Keratinocyte (primary cell): Measurements from ENCODE around the gene SSR1. TPM values are rescaled to one million over a fixed set of nuclear protein-coding genes. Genes with fewer than 3 reads are reported as not detected.

Source experiments
- DNase-seq: peaks from one replicate; pipeline ENCODE4 v3.0.0-alpha.2; 2011; ENCODE audit warnings: low read depth, missing footprints, low spot score
- FAIRE-seq: peaks from 2 replicates; lab custom pipeline; 2011; peaks lifted over from hg19 to GRCh38; lab: Jason Lieb, UNC
- H2AFZ ChIP-seq: 2 replicates; pipeline ENCODE4 v1.6.0; 2012; ENCODE audit warnings: low read length, control low read depth, inconsistent platforms; ENCODE audit not compliant: control insufficient read depth
- H3K27ac ChIP-seq: 2 replicates; pipeline ENCODE4 v1.5.1; 2011; ENCODE audit warnings: low read length; ENCODE audit not compliant: control insufficient read depth, insufficient read depth
- H3K27me3 ChIP-seq: 3 replicates; pipeline ENCODE4 v1.6.0; 2011; ENCODE audit warnings: low read length; ENCODE audit not compliant: control insufficient read depth, insufficient read depth; ENCODE audit errors: extremely low read depth
- H3K36me3 ChIP-seq, 2 experiments: 2 replicates in 1 of 2; 3 replicates in 1 of 2; pipeline ENCODE4 v1.5.1; 2011; ENCODE audit warnings: low read length in 2 of 2, mild to moderate bottlenecking in 1 of 2; ENCODE audit not compliant: control insufficient read depth in 2 of 2, insufficient read depth in 2 of 2; ENCODE audit errors: extremely low read depth in 1 of 2
- H3K4me1 ChIP-seq: 3 replicates; pipeline ENCODE4 v1.5.1; 2011; ENCODE audit warnings: low read length; ENCODE audit not compliant: control insufficient read depth, insufficient read depth; ENCODE audit errors: extremely low read depth
- H3K4me2 ChIP-seq: 3 replicates; pipeline ENCODE4 v1.6.0; 2011; ENCODE audit warnings: low read depth, low read length; ENCODE audit not compliant: control insufficient read depth, insufficient read depth; ENCODE audit errors: extremely low read depth
- H3K4me3 ChIP-seq, 3 experiments: fragments of 200-600 bp in 1 of 3; sonication (generic) in 1 of 3; 2 replicates in 2 of 3; 3 replicates in 1 of 3; pipeline ENCODE4 v1.5.1; 2011 to 2016; ENCODE audit warnings: low read length in 3 of 3, mild to moderate bottlenecking in 3 of 3, control low read depth in 2 of 3, inconsistent platforms in 1 of 3, low read depth in 1 of 3, mixed read lengths in 1 of 3, mixed run types in 1 of 3, moderate library complexity in 1 of 3; ENCODE audit not compliant: control insufficient read depth in 2 of 3, insufficient read depth in 2 of 3; ENCODE audit errors: extremely low read depth in 1 of 3
- H3K79me2 ChIP-seq: 2 replicates; pipeline ENCODE4 v1.6.0; 2012; ENCODE audit warnings: low read length; ENCODE audit not compliant: control insufficient read depth, insufficient read depth
- H3K9ac ChIP-seq: 3 replicates; pipeline ENCODE4 v1.6.0; 2011; ENCODE audit warnings: low read length; ENCODE audit not compliant: control insufficient read depth, insufficient read depth; ENCODE audit errors: extremely low read depth
- H3K9me1 ChIP-seq: 3 replicates; pipeline ENCODE4 v1.6.0; 2011; ENCODE audit warnings: low read length; ENCODE audit not compliant: control insufficient read depth, insufficient read depth; ENCODE audit errors: extremely low read depth
- H3K9me3 ChIP-seq: 2 replicates; pipeline ENCODE4 v1.5.1; 2012; ENCODE audit warnings: low read depth, low read length; ENCODE audit not compliant: control insufficient read depth
- H4K20me1 ChIP-seq: 3 replicates; pipeline ENCODE4 v1.6.0; 2011; ENCODE audit warnings: low read length; ENCODE audit not compliant: control insufficient read depth, insufficient read depth; ENCODE audit errors: extremely low read depth
- EZH2 ChIP-seq: IDR thresholded peaks from one replicate; pipeline ENCODE4 v1.6.1; 2012; ENCODE audit warnings: inconsistent platforms, mild to moderate bottlenecking, low read length, moderate library complexity
- dilution Hi-C: fragments of 300-500 bp; cut with MboI; formaldehyde crosslinking; loops from one replicate; pipeline ENCODE4 v1.7.0; 2020; ENCODE audit warnings: low sequenced_read_pairs; ENCODE audit not compliant: extremely low pct_ligation_motif_present
- polyA plus RNA-seq, 5 experiments: library from polyadenylated mRNA; depleted of rRNA in 3 of 5; stranded (reverse) in 3 of 5; stranded (forward) in 1 of 5; unstranded in 1 of 5; fragments of >200 nt; gene quantifications; 1 replicate in 1 of 5; 2 replicates in 3 of 5; 3 replicates in 1 of 5; pipeline versions ENCODE4 v1.2.1 to v1.2.3, GENCODE V29; 2011 to 2012; ENCODE audit warnings: missing spikeins in 2 of 5, low read depth in 1 of 5, low replicate concordance in 1 of 5
- TF ChIP-seq, protein P1 (sequence below), 3 experiments: IDR thresholded peaks in 1 of 3; conservative IDR thresholded peaks in 1 of 3; optimal IDR thresholded peaks in 1 of 3; 2 replicates in 2 of 3; 3 replicates in 1 of 3; pipeline versions ENCODE3 to v1.5.1; 2011; ENCODE audit warnings: low read length in 3 of 3, mild to moderate bottlenecking in 3 of 3, moderate library complexity in 2 of 3, control low read depth in 1 of 3, inconsistent platforms in 1 of 3; ENCODE audit not compliant: insufficient read depth in 2 of 3; ENCODE audit errors: extremely low read depth in 1 of 3

The SSR1 gene
- polyA plus RNA-seq, 1 donor (not counting 4 experiments of a cell fraction or from before 2014, with no cell fraction given), result 188 TPM

DNA sequence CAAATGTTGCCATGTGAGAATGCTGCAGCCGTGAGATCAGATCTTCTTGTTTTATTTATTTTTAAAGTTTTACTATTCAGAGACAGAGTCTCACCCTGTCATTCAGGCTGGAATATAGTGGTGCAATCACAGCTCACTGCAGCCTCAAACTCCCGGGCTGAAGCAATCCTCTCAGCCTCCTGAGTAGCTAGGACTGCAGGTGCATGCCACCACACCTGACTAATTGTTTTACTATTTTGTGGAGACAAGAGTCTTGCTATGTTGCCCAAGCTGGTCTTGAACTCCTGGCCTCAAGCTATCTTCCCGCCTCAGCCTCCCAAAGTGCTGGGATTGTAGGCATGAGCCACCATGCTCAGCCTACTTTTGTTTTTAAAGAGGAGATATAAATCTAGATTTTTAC lies 22.5 kb upstream of the SSR1 start:
- no peak for DNase-seq
- Histone ChIP-seq H3K27ac (no peak overlapping the region), H3K9ac (no peak overlapping the region), H3K9me3 (no peaks in the 10 kb centered on the region), H4K20me1 (no peaks in the 10 kb centered on the region), H3K4me3 (no peak overlapping the region), H3K4me1 (peaks cover 16% of the 10 kb centered on the region), H3K36me3 (no peaks in the 10 kb centered on the region), H3K4me2 (no peak overlapping the region), H3K27me3 (no peaks in the 10 kb centered on the region), H2AFZ (no peak overlapping the region), H3K9me1 (no peaks in the 10 kb centered on the region), H3K79me2 (no peaks in the 10 kb centered on the region)
- dilution Hi-C loops, result no loop called here
- TF ChIP-seq, protein P1, sequence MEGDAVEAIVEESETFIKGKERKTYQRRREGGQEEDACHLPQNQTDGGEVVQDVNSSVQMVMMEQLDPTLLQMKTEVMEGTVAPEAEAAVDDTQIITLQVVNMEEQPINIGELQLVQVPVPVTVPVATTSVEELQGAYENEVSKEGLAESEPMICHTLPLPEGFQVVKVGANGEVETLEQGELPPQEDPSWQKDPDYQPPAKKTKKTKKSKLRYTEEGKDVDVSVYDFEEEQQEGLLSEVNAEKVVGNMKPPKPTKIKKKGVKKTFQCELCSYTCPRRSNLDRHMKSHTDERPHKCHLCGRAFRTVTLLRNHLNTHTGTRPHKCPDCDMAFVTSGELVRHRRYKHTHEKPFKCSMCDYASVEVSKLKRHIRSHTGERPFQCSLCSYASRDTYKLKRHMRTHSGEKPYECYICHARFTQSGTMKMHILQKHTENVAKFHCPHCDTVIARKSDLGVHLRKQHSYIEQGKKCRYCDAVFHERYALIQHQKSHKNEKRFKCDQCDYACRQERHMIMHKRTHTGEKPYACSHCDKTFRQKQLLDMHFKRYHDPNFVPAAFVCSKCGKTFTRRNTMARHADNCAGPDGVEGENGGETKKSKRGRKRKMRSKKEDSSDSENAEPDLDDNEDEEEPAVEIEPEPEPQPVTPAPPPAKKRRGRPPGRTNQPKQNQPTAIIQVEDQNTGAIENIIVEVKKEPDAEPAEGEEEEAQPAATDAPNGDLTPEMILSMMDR (optimal IDR thresholded peaks at IDR 0.05 in 1 of 3, IDR thresholded peaks at IDR 0.05 in 1 of 3, conservative IDR thresholded peaks at IDR 0.05 in 1 of 3; ENCODE audit: extremely low read depth in 1 of 3, insufficient read depth in 2 of 3, low read length in 3 of 3), result no peak
- FAIRE-seq, result no peak

DNA sequence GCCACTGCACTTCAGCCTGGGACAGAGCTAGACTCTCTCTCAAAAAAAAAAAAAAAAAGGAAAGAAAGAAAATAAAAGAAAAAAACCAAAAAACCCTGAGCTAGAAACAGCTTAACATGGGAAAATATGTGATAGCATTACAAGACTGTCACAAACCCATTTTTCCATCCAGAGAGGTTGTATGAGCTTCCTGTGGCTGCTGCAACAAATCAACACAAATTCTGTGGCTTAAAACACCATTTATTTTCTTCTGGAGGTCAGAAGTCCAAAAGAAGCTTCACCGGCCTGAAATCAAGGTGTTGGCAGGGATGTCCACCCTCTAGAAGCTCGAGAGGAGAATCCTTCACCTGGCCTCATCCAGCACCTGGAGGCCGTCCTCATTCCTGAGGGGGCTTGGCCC lies 21.7 kb upstream of the SSR1 start:
- no peaks in the 10 kb centered on the region for H3K79me2 ChIP-seq
- FAIRE-seq (no peak), DNase-seq (no peak)
- no peaks in the 10 kb centered on the region for H3K36me3 ChIP-seq
- H3K4me1 ChIP-seq, result peaks cover 16% of the 10 kb centered on the region
- dilution Hi-C loops, result loop anchor here (5.0 kb wide), 1 partner anchor 43 kb away; no protein-coding TSS in a partner anchor
- no peak overlapping the region for H3K4me2 ChIP-seq
- H3K9me1 ChIP-seq, result no peaks in the 10 kb centered on the region
- no peak overlapping the region for H3K4me3 ChIP-seq
- H3K9ac ChIP-seq, result no peak overlapping the region
- no peaks in the 10 kb centered on the region for H3K9me3 ChIP-seq
- H2AFZ ChIP-seq, result no peak overlapping the region
- H4K20me1 ChIP-seq, result no peaks in the 10 kb centered on the region
- no peaks in the 10 kb centered on the region for H3K27me3 ChIP-seq
- TF ChIP-seq, protein P1 (optimal IDR thresholded peaks at IDR 0.05 in 1 of 3, IDR thresholded peaks at IDR 0.05 in 1 of 3, conservative IDR thresholded peaks at IDR 0.05 in 1 of 3; ENCODE audit: extremely low read depth in 1 of 3, insufficient read depth in 2 of 3, low read length in 3 of 3), result no peak
- TF ChIP-seq EZH2, result no peak
- H3K27ac ChIP-seq, result no peak overlapping the region
